Stimulated activated CD4-positive, alpha-beta T cell treated with anti-CD3 and anti-CD28 coated beads, Interleukin-15, amount 100 ng/mL, for 48 hours (primary cell): ENCODE data around the gene PANK1.
A peak's percentile ranks its signal among the peaks of the same experiment; 100 is the strongest.

Source experiments
- DNase-seq, 2 donors: peaks; one replicate each; pipeline ENCODE4 v3.0.0-alpha.2; 2020; ENCODE audit warnings: low read depth in 2 of 2

Gene PANK1

GRCh38 chr10:89651916-89652573 lies 7.0 kb upstream of the PANK1 start:
- DNase-seq: no peak

GRCh38 chr10:89651205-89651915 lies 6.3 kb upstream of the PANK1 start:
- no peak for DNase-seq

- DNase-seq: no peak
These were observed 4.0 kb upstream of the PANK1 start for GRCh38 chr10:89649051-89649450.

- no peak for DNase-seq
These were observed 3.0 kb upstream of the PANK1 start for GRCh38 chr10:89648074-89648473.

GRCh38 chr10:89646889-89647657 lies 2.0 kb upstream of the PANK1 start:
- no peak for DNase-seq

- no peak for DNase-seq
These were observed 715 bp upstream of the PANK1 start for GRCh38 chr10:89645742-89646172.

GRCh38 chr10:89644691-89644966 lies 413 bp downstream of the PANK1 start:
- peak in 1 of 2 donors; percentile 10 for DNase-seq

- peak; percentile 51 to 55 for DNase-seq
These were observed 991 bp downstream of the PANK1 start for GRCh38 chr10:89643812-89644690.

GRCh38 chr10:89643431-89643811 lies 1.6 kb downstream of the PANK1 start:
- no peak for DNase-seq

- no peak for DNase-seq
These were observed 2.8 kb downstream of the PANK1 start for GRCh38 chr10:89642193-89642592.

- no peak for DNase-seq
These were observed 4.8 kb downstream of the PANK1 start for GRCh38 chr10:89640241-89640640.

GRCh38 chr10:89639326-89639725 lies 5.7 kb downstream of the PANK1 start:
- no peak for DNase-seq

- DNase-seq: no peak
These were observed 7.9 kb downstream of the PANK1 start for GRCh38 chr10:89637113-89637512.

GRCh38 chr10:89634637-89635036 lies 10.4 kb downstream of the PANK1 start:
- no peak for DNase-seq

- no peak for DNase-seq
These were observed 11.6 kb downstream of the PANK1 start for GRCh38 chr10:89633484-89633883.

GRCh38 chr10:89632824-89633223 lies 12.2 kb downstream of the PANK1 start:
- DNase-seq: no peak

GRCh38 chr10:89627830-89628229 lies 17.2 kb downstream of the PANK1 start:
- no peak for DNase-seq

GRCh38 chr10:89625041-89625765 lies 19.8 kb downstream of the PANK1 start:
- DNase-seq: no peak

GRCh38 chr10:89624020-89624419 lies 21.0 kb downstream of the PANK1 start:
- DNase-seq: no peak

- no peak for DNase-seq
These were observed 22.9 kb downstream of the PANK1 start for GRCh38 chr10:89622151-89622550.

- DNase-seq: no peak
These were observed 23.6 kb downstream of the PANK1 start for GRCh38 chr10:89621438-89621837.
